ENCODE data around the gene SREBF2. TPM values are rescaled to one million over a fixed set of nuclear protein-coding genes. Genes with fewer than 3 reads are reported as not detected.

The SREBF2 gene
- total and polyA plus RNA-seq, 2 of the 13 experiments (the other 11 are each of a cell fraction or from before 2014, with no cell fraction given) = 53.8 to 72.6 TPM

- POLR2A ChIA-PET = interaction anchor here (0.9 kb wide), 1 partner anchor 23 kb away, joined by 3 read pairs; no protein-coding TSS in a partner anchor
- H3K36me3 ChIP-seq (replicated peaks in 1 of 2; ENCODE audit: control insufficient read depth in 1 of 2, insufficient read depth in 2 of 2, low read length in 2 of 2) = peaks cover 41 to 96% of the 10 kb centered on the region in 2 experiments
- 100% methylated on average over 2 of the region's 2 CpGs for WGBS (ENCODE audit: low lambda C conversion rate)
- DNase-seq (ENCODE audit: low spot score) = no peak
- H3K9me3 ChIP-seq (ENCODE audit: low read length) = no peaks in the 10 kb centered on the region
- H3K9ac ChIP-seq (ENCODE audit: insufficient read depth, low read depth, low read length) = no peak overlapping the region
- no peaks in the 10 kb centered on the region; the same call in 1 of the 2 replicates for H4K20me1 ChIP-seq (ENCODE audit: insufficient read depth, low read length)
- in situ Hi-C loops (cut with HindIII; ENCODE audit: extremely low pct_ligation_motif_present, low pct_unique_long_range_greater_than_20kb) = no loop called here
- TF ChIP-seq ERF (CRISPR knock-in tag; IDR thresholded peaks at IDR 0.05) (no peak), ZNF383 (CRISPR knock-in tag; IDR thresholded peaks at IDR 0.05; ENCODE audit: borderline replicate concordance) (no peak), TOPORS (CRISPR knock-in tag; IDR thresholded peaks at IDR 0.05) (no peak), ZEB1 (IDR thresholded peaks at IDR 0.05; ENCODE audit: insufficient replicate concordance, low read depth) (no peak), ZNF605 (CRISPR knock-in tag; IDR thresholded peaks at IDR 0.05) (no peak), ZNF839 (CRISPR knock-in tag; IDR thresholded peaks at IDR 0.05; ENCODE audit: borderline replicate concordance) (no peak), KMT2B (CRISPR knock-in tag; IDR thresholded peaks at IDR 0.05) (no peak), ZNF704 (CRISPR knock-in tag; IDR thresholded peaks at IDR 0.05; ENCODE audit: borderline replicate concordance) (no peak), ZNF317 (CRISPR knock-in tag; IDR thresholded peaks at IDR 0.05) (no peak), ZSCAN9 (CRISPR knock-in tag; IDR thresholded peaks at IDR 0.05; ENCODE audit: borderline replicate concordance) (no peak), SKIL (CRISPR knock-in tag; IDR thresholded peaks at IDR 0.05; ENCODE audit: borderline replicate concordance) (no peak), EEA1 (CRISPR knock-in tag; IDR thresholded peaks at IDR 0.05; ENCODE audit: borderline replicate concordance) (no peak), ZNF24 (IDR thresholded peaks at IDR 0.05) (no peak), ZNF138 (CRISPR knock-in tag; IDR thresholded peaks at IDR 0.05; ENCODE audit: low read depth) (no peak), ZNF3 (CRISPR knock-in tag; IDR thresholded peaks at IDR 0.05) (no peak), RFXANK (CRISPR knock-in tag; IDR thresholded peaks at IDR 0.05) (no peak), NR3C1 (CRISPR knock-in tag; IDR thresholded peaks at IDR 0.05) (no peak), ZNF256 (CRISPR knock-in tag; conservative IDR thresholded peaks at IDR 0.05) (no peak)
- no peak for FAIRE-seq
- no peaks in the 10 kb centered on the region for H3K27me3 ChIP-seq (ENCODE audit: control insufficient read depth in 1 of 2, insufficient read depth in 2 of 2, low read length in 2 of 2)
- H3K4me1 ChIP-seq (ENCODE audit: insufficient read depth, low read length) = peaks cover 9% of the 10 kb centered on the region; the same call in 1 of the 2 replicates
- no peak for ATAC-seq
- H3K4me2 ChIP-seq (ENCODE audit: low read depth, low read length) = no peak overlapping the region
- BruUV-seq (replicated peaks) = no TSS peak
- intact Hi-C loops (cut with micrococcal nuclease; ENCODE audit: unreplicated experiment) = no loop called here
- no peak overlapping the region for H2AFZ ChIP-seq (ENCODE audit: low read length)
- CTCF ChIA-PET (ENCODE audit: low intra/inter-chr PET ratio, low total read pairs) = no interaction called here
- H3K27ac ChIP-seq (ENCODE audit: extremely low read length, insufficient read depth, low read length) = no peak overlapping the region
- H3K4me3 ChIP-seq (replicated peaks in 1 of 3; ENCODE audit: insufficient read depth in 1 of 3, low read depth in 2 of 3, low read length in 3 of 3) = no peak overlapping the region
- no peaks in the 10 kb centered on the region for H3K79me2 ChIP-seq (ENCODE audit: insufficient read depth, low read length)
Observed at GRCh38 chr22:41885116-41885515, 52.2 kb downstream of the SREBF2 start.

All from HepG2 (cell line).